Mesendoderm (in vitro differentiated cells): Measurements from ENCODE around the gene ERG.

Source experiments
- DNase-seq: peaks from one replicate; pipeline ENCODE4 v3.0.0; 2013
- H2AK5ac ChIP-seq: 2 replicates; pipeline ENCODE4 v1.6.1; 2013; ENCODE audit warnings: low read length, inconsistent platforms
- H2BK120ac ChIP-seq: 2 replicates; pipeline ENCODE4 v1.6.1; 2013; ENCODE audit warnings: low read depth, mild to moderate bottlenecking, low read length, moderate library complexity, mixed read lengths
- H2BK15ac ChIP-seq: replicated peaks from 2 replicates; pipeline ENCODE4 v1.6.1; 2013; ENCODE audit warnings: low read depth, mild to moderate bottlenecking, moderate library complexity
- H2BK5ac ChIP-seq: 2 replicates; pipeline ENCODE4 v1.6.1; 2013; ENCODE audit warnings: low read length, inconsistent platforms
- H3K18ac ChIP-seq: 2 replicates; pipeline ENCODE4 v1.6.1; 2013; ENCODE audit warnings: mild to moderate bottlenecking, low read length, mixed read lengths
- H3K23ac ChIP-seq: one replicate; pipeline ENCODE4 v1.6.1; 2013; ENCODE audit warnings: low read length
- H3K27ac ChIP-seq: 2 replicates; pipeline ENCODE4 v1.5.1; 2013; ENCODE audit warnings: low read depth, mild to moderate bottlenecking, inconsistent platforms, low read length, moderate library complexity
- H3K27me3 ChIP-seq: 2 replicates; pipeline ENCODE4 v1.6.1; 2013; ENCODE audit warnings: low read length, control low read depth, mild to moderate bottlenecking, inconsistent platforms; ENCODE audit not compliant: insufficient read depth, poor library complexity
- H3K36me3 ChIP-seq: 2 replicates; pipeline ENCODE4 v1.6.1; 2013; ENCODE audit warnings: low read length, inconsistent platforms; ENCODE audit not compliant: control insufficient read depth, insufficient read depth
- H3K4ac ChIP-seq: one replicate; pipeline ENCODE4 v1.6.1; 2013; ENCODE audit warnings: low read depth, mild to moderate bottlenecking, low read length, moderate library complexity
- H3K4me1 ChIP-seq: 2 replicates; pipeline ENCODE4 v1.6.1; 2013; ENCODE audit warnings: low read depth, low read length, inconsistent platforms; ENCODE audit not compliant: control insufficient read depth
- H3K4me2 ChIP-seq: 2 replicates; pipeline ENCODE4 v1.6.1; 2013; ENCODE audit warnings: low read length
- H3K4me3 ChIP-seq: 2 replicates; pipeline ENCODE4 v1.5.1; 2013; ENCODE audit warnings: mild to moderate bottlenecking, low read length
- H3K56ac ChIP-seq: one replicate; pipeline ENCODE4 v1.6.1; 2013; ENCODE audit warnings: low read length
- H3K79me1 ChIP-seq: 2 replicates; pipeline ENCODE4 v1.6.1; 2013; ENCODE audit warnings: low read length, inconsistent platforms
- H3K79me2 ChIP-seq: 2 replicates; pipeline ENCODE4 v1.6.1; 2013; ENCODE audit warnings: mild to moderate bottlenecking, low read length; ENCODE audit not compliant: control insufficient read depth, insufficient read depth
- H3K9ac ChIP-seq: 2 replicates; pipeline ENCODE4 v1.6.1; 2013; ENCODE audit warnings: low read length, inconsistent platforms
- H4K5ac ChIP-seq: one replicate; pipeline ENCODE4 v1.6.1; 2013; ENCODE audit warnings: low read length
- H4K8ac ChIP-seq: one replicate; pipeline ENCODE4 v1.6.1; 2013; ENCODE audit warnings: low read depth, mild to moderate bottlenecking, control low read depth, low read length, moderate library complexity
- WGBS: extraction: QIAGEN DNeasy Blood & Tissue Kit; methylation state at CpG from one replicate; pipeline ENCODE4 v1.1.7; 2013; ENCODE audit warnings: low lambda C conversion rate, missing lambda C conversion rate; ENCODE audit not compliant: insufficient coverage; ENCODE audit errors: extremely low coverage; 5-methylcytosine and 5-hydroxymethylcytosine counted together

Gene ERG

GRCh38 chr21:38355353-38355752 is 142.9 kb downstream of the ERG start:
- H3K23ac ChIP-seq = no peak overlapping the region
- H3K56ac ChIP-seq = no peak overlapping the region
- H2BK5ac ChIP-seq = no peak overlapping the region
- no peak overlapping the region for H3K27ac ChIP-seq
- H3K18ac ChIP-seq = no peak overlapping the region
- no peak overlapping the region for H3K4ac ChIP-seq
- no CpG with 5 or more reads among the region's 4 CpGs for WGBS
- H3K4me3 ChIP-seq = no peak overlapping the region
- no peak overlapping the region for H3K4me2 ChIP-seq
- H3K27me3 ChIP-seq = no peaks in the 10 kb centered on the region
- no peaks in the 10 kb centered on the region for H3K36me3 ChIP-seq
- H3K9ac ChIP-seq = no peak overlapping the region
- no peak overlapping the region for H4K5ac ChIP-seq
- no peak overlapping the region for H2BK120ac ChIP-seq
- no peak for DNase-seq
- no peak overlapping the region for H2BK15ac ChIP-seq
- no peaks in the 10 kb centered on the region for H3K79me1 ChIP-seq
- peaks cover 7% of the 10 kb centered on the region for H3K4me1 ChIP-seq
- H4K8ac ChIP-seq = no peak overlapping the region
- H2AK5ac ChIP-seq = no peak overlapping the region
- H3K79me2 ChIP-seq = no peaks in the 10 kb centered on the region

GRCh38 chr21:38354746-38355145 is 143.5 kb downstream of the ERG start:
- Histone ChIP-seq H2AK5ac (no peak overlapping the region), H2BK5ac (no peak overlapping the region), H3K79me2 (no peaks in the 10 kb centered on the region), H3K4me2 (no peak overlapping the region), H3K27ac (no peak overlapping the region), H3K4me3 (no peak overlapping the region), H4K8ac (no peak overlapping the region), H3K4me1 (peaks cover 7% of the 10 kb centered on the region), H4K5ac (no peak overlapping the region), H2BK15ac (no peak overlapping the region), H3K4ac (no peak overlapping the region), H3K9ac (no peak overlapping the region), H3K23ac (no peak overlapping the region), H3K79me1 (no peaks in the 10 kb centered on the region), H3K18ac (no peak overlapping the region), H3K56ac (no peak overlapping the region), H3K27me3 (no peaks in the 10 kb centered on the region), H2BK120ac (no peak overlapping the region), H3K36me3 (no peaks in the 10 kb centered on the region)
- WGBS = no CpG with 5 or more reads among the region's 2 CpGs
- DNase-seq = no peak

- Histone ChIP-seq H3K4ac (no peak overlapping the region), H3K36me3 (no peaks in the 10 kb centered on the region), H2BK120ac (no peak overlapping the region), H3K4me3 (no peak overlapping the region), H3K23ac (no peak overlapping the region), H2BK15ac (no peak overlapping the region), H2BK5ac (no peak overlapping the region), H2AK5ac (no peak overlapping the region), H3K79me2 (no peaks in the 10 kb centered on the region), H3K27me3 (no peaks in the 10 kb centered on the region), H4K5ac (no peak overlapping the region), H3K56ac (no peak overlapping the region), H3K27ac (no peak overlapping the region), H3K4me2 (no peak overlapping the region), H4K8ac (no peak overlapping the region), H3K18ac (no peak overlapping the region), H3K4me1 (peaks cover 7% of the 10 kb centered on the region), H3K79me1 (no peaks in the 10 kb centered on the region), H3K9ac (no peak overlapping the region)
- no peak for DNase-seq
- WGBS = no CpG with 5 or more reads among the region's 10 CpGs
Measured at GRCh38 chr21:38354231-38354630, 144.0 kb downstream of the ERG start.

- Histone ChIP-seq H4K5ac (no peak overlapping the region), H4K8ac (no peak overlapping the region), H2BK5ac (no peak overlapping the region), H3K9ac (no peak overlapping the region), H2AK5ac (no peak overlapping the region), H2BK120ac (no peak overlapping the region), H3K27ac (peak overlapping the region; percentile 3), H3K56ac (no peak overlapping the region), H3K4me1 (peaks cover 7% of the 10 kb centered on the region), H3K4me2 (no peak overlapping the region), H3K18ac (no peak overlapping the region), H3K27me3 (no peaks in the 10 kb centered on the region), H3K4ac (no peak overlapping the region), H3K4me3 (no peak overlapping the region), H3K36me3 (no peaks in the 10 kb centered on the region), H3K79me1 (no peaks in the 10 kb centered on the region), H3K23ac (no peak overlapping the region), H3K79me2 (no peaks in the 10 kb centered on the region), H2BK15ac (no peak overlapping the region)
- DNase-seq = peak; percentile 83
- no CpG with 5 or more reads among the region's 6 CpGs for WGBS
Measured at GRCh38 chr21:38352536-38353219, 145.6 kb downstream of the ERG start.

- Histone ChIP-seq H3K56ac (peak overlapping the region; percentile 2), H3K4me1 (peaks cover 7% of the 10 kb centered on the region), H3K79me1 (no peaks in the 10 kb centered on the region), H3K4me2 (no peak overlapping the region), H3K4me3 (no peak overlapping the region), H3K4ac (no peak overlapping the region), H3K23ac (no peak overlapping the region), H4K5ac (no peak overlapping the region), H2BK5ac (no peak overlapping the region), H3K79me2 (no peaks in the 10 kb centered on the region), H3K36me3 (no peaks in the 10 kb centered on the region), H2BK15ac (no peak overlapping the region), H3K18ac (no peak overlapping the region), H3K27ac (peak overlapping the region; percentile 3), H2BK120ac (no peak overlapping the region), H3K27me3 (no peaks in the 10 kb centered on the region), H4K8ac (no peak overlapping the region), H3K9ac (no peak overlapping the region), H2AK5ac (no peak overlapping the region)
- DNase-seq = peak; percentile 86
- no CpG with 5 or more reads among the region's 10 CpGs for WGBS
Measured at GRCh38 chr21:38351961-38352521, 146.2 kb downstream of the ERG start.
